SU-DHL-6 (cell line): ENCODE measurements around the gene CACNA1C.

ENCODE experiments used
- H2AFZ ChIP-seq: fragments of 200-600 bp; sonication (generic); 2 replicates; pipeline ENCODE4 v1.6.1; 2014; ENCODE audit warnings: low read depth, mild to moderate bottlenecking, moderate library complexity, mixed read lengths, antibody characterized with exemption, low read length; ENCODE audit not compliant: severe bottlenecking
- H3F3A ChIP-seq: fragments of 200-600 bp; shearing (Covaris generic); 2 replicates; pipeline ENCODE4 v1.6.0; 2016; ENCODE audit warnings: antibody characterized with exemption, mild to moderate bottlenecking; ENCODE audit not compliant: insufficient read depth
- H3K27ac ChIP-seq: fragments of 200-600 bp; sonication (generic); 2 replicates; pipeline ENCODE4 v1.5.1; 2016; ENCODE audit warnings: low read depth, mild to moderate bottlenecking, low read length, moderate library complexity, mixed read lengths
- H3K27me3 ChIP-seq: fragments of 200-600 bp; sonication (generic), shearing (Covaris generic); 2 replicates; pipeline ENCODE4 v1.6.0; 2014; ENCODE audit warnings: mild to moderate bottlenecking, low read length
- H3K36me3 ChIP-seq: fragments of 200-600 bp; sonication (generic); 2 replicates; pipeline ENCODE4 v1.6.1; 2014; ENCODE audit warnings: mild to moderate bottlenecking, low read length, mixed read lengths
- H3K4me2 ChIP-seq: fragments of 300-600, 200-600 bp; shearing (Covaris generic), sonication (generic); 2 replicates; pipeline ENCODE4 v1.6.0; 2014; ENCODE audit warnings: low read length, low read depth, mild to moderate bottlenecking; ENCODE audit not compliant: poor library complexity, severe bottlenecking
- H3K4me3 ChIP-seq: fragments of 200-600 bp; sonication (generic); 2 replicates; pipeline ENCODE4 v1.5.1; 2014; ENCODE audit warnings: antibody characterized with exemption, low read length, mild to moderate bottlenecking, mixed read lengths; ENCODE audit not compliant: insufficient read depth, poor library complexity, severe bottlenecking
- H3K79me2 ChIP-seq: fragments of 200-600 bp; sonication (generic); 2 replicates; pipeline ENCODE4 v1.6.1; 2014; ENCODE audit warnings: mild to moderate bottlenecking, low read length, moderate library complexity; ENCODE audit not compliant: insufficient read depth
- H3K9ac ChIP-seq: fragments of 200-600 bp; sonication (generic); 2 replicates; pipeline ENCODE4 v1.7.0; 2014; ENCODE audit warnings: mild to moderate bottlenecking, low read length
- H3K9me2 ChIP-seq: fragments of 200-600 bp; sonication (generic); replicated peaks from 2 replicates; pipeline ENCODE4 v1.6.1; 2014; ENCODE audit warnings: low read length; ENCODE audit not compliant: insufficient read depth
- H3K9me3 ChIP-seq: fragments of 200-600 bp; sonication (generic); 2 replicates; pipeline ENCODE4 v1.6.1; 2014; ENCODE audit warnings: low read length, mixed read lengths; ENCODE audit not compliant: insufficient read depth
- H4K20me1 ChIP-seq: fragments of 200-600 bp; sonication (generic); 2 replicates; pipeline ENCODE4 v1.6.1; 2014; ENCODE audit warnings: low read depth, mild to moderate bottlenecking, antibody characterized with exemption, low read length, moderate library complexity, mixed read lengths
- CTCF ChIP-seq: fragments of 200-600 bp; sonication (generic); IDR thresholded peaks from one replicate; pipeline ENCODE4 v1.5.1; 2017; ENCODE audit warnings: antibody characterized with exemption, mild to moderate bottlenecking, low read length, moderate library complexity; ENCODE audit not compliant: insufficient read depth, poor library complexity, severe bottlenecking
- EZH2phosphoT487 ChIP-seq: fragments of 200-600 bp; sonication (generic), shearing (Covaris generic); conservative IDR thresholded peaks from 2 replicates; pipeline ENCODE4 v1.6.1; 2018; ENCODE audit warnings: mild to moderate bottlenecking, antibody characterized with exemption, low read length, moderate library complexity, mixed read lengths

The CACNA1C gene

DNA sequence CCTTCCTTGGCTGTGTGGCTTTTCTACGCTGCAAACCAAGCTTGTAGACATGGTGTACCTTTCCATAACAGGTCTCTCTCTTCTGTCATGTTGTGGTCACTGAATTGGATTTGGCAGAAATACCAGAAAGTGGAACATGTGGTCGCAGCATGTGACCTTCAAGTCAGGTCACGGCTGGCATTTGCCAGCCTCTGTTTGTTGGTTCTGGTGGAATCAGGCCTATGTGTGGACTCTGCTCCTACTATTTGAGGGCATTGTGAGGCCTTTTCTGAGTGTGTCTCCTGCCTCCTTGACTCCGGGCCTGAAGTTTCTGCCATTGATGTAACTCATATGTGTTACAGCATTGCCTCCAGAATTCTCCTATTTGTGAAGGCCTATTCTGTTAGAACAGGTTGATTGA is 116.7 kb downstream of the CACNA1C start:
- Histone ChIP-seq H2AFZ (no peak overlapping the region), H3K27me3 (no peaks in the 10 kb centered on the region), H3K9ac (no peak overlapping the region), H3K9me2 (no peaks in the 10 kb centered on the region), H3F3A (no peaks in the 10 kb centered on the region), H3K9me3 (no peaks in the 10 kb centered on the region), H4K20me1 (no peaks in the 10 kb centered on the region), H3K27ac (no peak overlapping the region), H3K79me2 (no peaks in the 10 kb centered on the region), H3K4me3 (no peak overlapping the region), H3K4me2 (no peak overlapping the region), H3K36me3 (no peaks in the 10 kb centered on the region)
- TF ChIP-seq CTCF: no peak
- TF ChIP-seq EZH2phosphoT487: no peak

GRCh38 chr12:2169940-2170339 is 117.2 kb downstream of the CACNA1C start:
- H2AFZ ChIP-seq: no peak overlapping the region
- H3K9ac ChIP-seq: no peak overlapping the region
- TF ChIP-seq CTCF: no peak
- H4K20me1 ChIP-seq: no peaks in the 10 kb centered on the region
- no peak overlapping the region for H3K27ac ChIP-seq
- H3K4me3 ChIP-seq: no peak overlapping the region
- no peaks in the 10 kb centered on the region for H3K79me2 ChIP-seq
- no peaks in the 10 kb centered on the region for H3K36me3 ChIP-seq
- H3K4me2 ChIP-seq: no peak overlapping the region
- no peaks in the 10 kb centered on the region for H3K9me2 ChIP-seq
- no peaks in the 10 kb centered on the region for H3F3A ChIP-seq
- no peaks in the 10 kb centered on the region for H3K27me3 ChIP-seq
- no peaks in the 10 kb centered on the region for H3K9me3 ChIP-seq

GRCh38 chr12:2170376-2170775 is 117.6 kb downstream of the CACNA1C start:
- Histone ChIP-seq H3K9ac (no peak overlapping the region), H3K9me3 (no peaks in the 10 kb centered on the region), H2AFZ (no peak overlapping the region), H4K20me1 (no peaks in the 10 kb centered on the region), H3K79me2 (no peaks in the 10 kb centered on the region), H3K27me3 (no peaks in the 10 kb centered on the region), H3F3A (no peaks in the 10 kb centered on the region), H3K36me3 (no peaks in the 10 kb centered on the region), H3K27ac (no peak overlapping the region), H3K4me3 (no peak overlapping the region), H3K4me2 (no peak overlapping the region), H3K9me2 (no peaks in the 10 kb centered on the region)
- TF ChIP-seq CTCF (no peak), EZH2phosphoT487 (no peak)
